Adrenal gland (tissue), 12 donors: ENCODE measurements around the gene ALDH1A3. TPM values are rescaled to one million over a fixed set of nuclear protein-coding genes. Genes with fewer than 3 reads are reported as not detected.

Experiments
- DNase-seq, 7 donors: peaks; one replicate each; pipeline ENCODE4 v3.0.0-alpha.2; 2019 to 2020
- H3K27ac ChIP-seq, 5 donors: fragments of 200-600 bp; sonication (generic) in 4 of 5; 1 replicate in 3 of 5; 2 replicates in 2 of 5; pipeline versions ENCODE4 v1.5.1 to v1.8.0; 2016 to 2020; ENCODE audit warnings: mild to moderate bottlenecking in 1 of 5
- H3K27me3 ChIP-seq: fragments of 200-600 bp; 2 replicates; pipeline ENCODE4 v1.8.0; 2021
- H3K36me3 ChIP-seq, 2 donors: fragments of 200-600 bp; replicated peaks in 1 of 2; 1 replicate in 1 of 2; 2 replicates in 1 of 2; pipeline versions ENCODE4 v1.5.1 to v1.8.0; 2018 to 2022
- H3K4me1 ChIP-seq, 2 donors: fragments of 200-600 bp; replicated peaks in 1 of 2; 1 replicate in 1 of 2; 2 replicates in 1 of 2; pipeline versions ENCODE4 v1.5.1 to v1.8.0; 2018 to 2021
- H3K4me3 ChIP-seq, 4 donors: fragments of 200-600 bp; sonication (generic) in 3 of 4; one replicate each; pipeline ENCODE4 v1.5.1; 2016 to 2018
- H3K9me3 ChIP-seq, 3 donors: fragments of 200-600 bp; sonication (generic) in 1 of 3; replicated peaks in 1 of 3; 1 replicate in 2 of 3; 2 replicates in 1 of 3; pipeline versions ENCODE4 v1.5.1 to v1.8.0; 2016 to 2021
- CTCF ChIP-seq, 6 experiments: fragments of 450-650 bp in 4 of 6; fragments of 200-600 bp in 2 of 6; sonication (generic) in 1 of 6; IDR thresholded peaks; 1 replicate in 5 of 6; 2 replicates in 1 of 6; pipeline versions ENCODE4 v1.5.1 to v1.8.0; 2016 to 2021; ENCODE audit warnings: antibody characterized with exemption in 6 of 6, mild to moderate bottlenecking in 2 of 6, moderate library complexity in 1 of 6
- POLR2A ChIP-seq, 2 donors: fragments of 450-650 bp; IDR thresholded peaks; one replicate each; pipeline ENCODE4 v1.6.1; 2017; ENCODE audit warnings: antibody characterized with exemption in 2 of 2, mild to moderate bottlenecking in 2 of 2, moderate library complexity in 1 of 2
- WGBS, 4 donors: extraction: QIAGEN DNeasy Blood & Tissue Kit in 2 of 4; methylation state at CpG; one replicate each; pipeline versions ENCODE4 v1.1.5 to v1.1.7; 2013 to 2017; 5-methylcytosine and 5-hydroxymethylcytosine counted together
- intact Hi-C, 2 donors: fragments of 100-400 bp; cut with DNase I; formaldehyde crosslinking; loops; one replicate each; pipeline versions ENCODE4 v1.14.1 to v1.15.0; 2022 to 2023
- polyA plus RNA-seq, 3 donors: library from polyadenylated mRNA; stranded (reverse); fragments of 200-250 nt in 2 of 3; fragments of 350-450 nt in 1 of 3; fragmentation: Illumina TruSeq in 1 of 3; extraction: RNeasy Lipid Tissue Mini Kit (QIAGEN cat#74804) in 1 of 3; gene quantifications; one replicate each; pipeline ENCODE4 v1.2.3, GENCODE V29; 2013 to 2014
- total RNA-seq, 9 donors: library from RNA; depleted of rRNA in 4 of 9; stranded (reverse); fragments of >200 nt in 4 of 9; fragments of 120-200 nt in 1 of 9; fragmentation: NEBNext Ultra II Directional in 1 of 9; extraction: Animal tissue kit (Norgen Biotek cat#: 25700) in 1 of 9; gene quantifications; one replicate each; pipeline versions ENCODE4 v1.1.0 to v1.2.4, GENCODE V29; 2013 to 2023
- donor health status: healthy with polysubstance abuse.
- donor health status: Bipolar disorder and iron deficiency.
- donor health status: DM: yes; HTN: yes; CAD: no.
- donor health status: DM: no; HTN: no; CAD: no.
- donor health status: DM: no; HTN: no; CAD: no.
- donor health status: DM: yes; HTN: yes; CAD: no.

The ALDH1A3 gene
- total and polyA plus RNA-seq, 12 donors = 1.8 to 165 (median 30.5) TPM

GRCh38 chr15:100833417-100834389 lies 45.9 kb upstream of the ALDH1A3 start:
- Histone ChIP-seq H3K27me3 (no peaks in the 10 kb centered on the region), H3K36me3 (no peaks in the 10 kb centered on the region), H3K27ac (no peak overlapping the region), H3K4me1 (no peaks in the 10 kb centered on the region), H3K4me3 (no peak overlapping the region), H3K9me3 (no peaks in the 10 kb centered on the region)
- intact Hi-C loops = no loop called here
- TF ChIP-seq POLR2A (IDR thresholded peaks at IDR 0.05) = no peak
- no peak for TF ChIP-seq CTCF (IDR thresholded peaks at IDR 0.05)
- 59 to 69% (median 67%) methylated on average over 11 of the region's 11 CpGs for WGBS, 4 donors
- DNase-seq = no peak

GRCh38 chr15:100834731-100835130 lies 44.9 kb upstream of the ALDH1A3 start:
- WGBS, 4 donors = 58 to 65% (median 62%) methylated on average over 3 of the region's 3 CpGs
- Histone ChIP-seq H3K4me1 (no peaks in the 10 kb centered on the region), H3K4me3 (no peak overlapping the region), H3K9me3 (no peaks in the 10 kb centered on the region), H3K27ac (no peak overlapping the region), H3K36me3 (no peaks in the 10 kb centered on the region), H3K27me3 (no peaks in the 10 kb centered on the region)
- no peak for TF ChIP-seq POLR2A (IDR thresholded peaks at IDR 0.05)
- TF ChIP-seq CTCF (IDR thresholded peaks at IDR 0.05) = no peak
- intact Hi-C loops = no loop called here
- DNase-seq = no peak

DNA sequence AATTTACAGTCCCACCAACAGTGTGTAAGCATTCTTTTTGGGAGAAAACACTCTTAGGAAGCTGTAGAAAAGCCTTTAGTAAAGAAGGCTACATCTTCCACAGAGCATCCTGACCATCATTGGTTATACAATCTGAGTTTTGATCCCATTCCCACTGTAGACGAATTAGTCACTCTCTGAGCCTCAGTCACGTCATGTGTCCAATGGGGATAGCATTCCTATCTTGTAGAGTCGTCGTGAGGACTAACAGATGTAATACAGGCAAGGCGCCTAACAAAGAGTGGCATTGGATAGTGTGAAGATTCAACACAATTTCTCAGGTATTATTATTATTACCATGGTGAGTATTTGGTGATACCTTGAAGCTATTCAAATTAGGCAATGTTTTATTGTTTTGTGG lies 44.0 kb upstream of the ALDH1A3 start:
- Histone ChIP-seq H3K36me3 (no peaks in the 10 kb centered on the region), H3K27ac (no peak overlapping the region), H3K4me1 (no peaks in the 10 kb centered on the region), H3K9me3 (no peaks in the 10 kb centered on the region), H3K27me3 (no peaks in the 10 kb centered on the region), H3K4me3 (no peak overlapping the region)
- no peak for DNase-seq
- intact Hi-C loops = no loop called here
- TF ChIP-seq CTCF (IDR thresholded peaks at IDR 0.05) = no peak
- WGBS, 4 donors = 60 to 70% (median 67%) methylated on average over 5 of the region's 5 CpGs

GRCh38 chr15:100836501-100836900 lies 43.1 kb upstream of the ALDH1A3 start:
- TF ChIP-seq CTCF (IDR thresholded peaks at IDR 0.05) (no peak), POLR2A (IDR thresholded peaks at IDR 0.05) (no peak)
- H3K4me3 ChIP-seq = no peak overlapping the region
- DNase-seq = no peak
- H3K4me1 ChIP-seq = no peaks in the 10 kb centered on the region
- H3K36me3 ChIP-seq = no peaks in the 10 kb centered on the region
- intact Hi-C loops = no loop called here
- H3K27me3 ChIP-seq = no peaks in the 10 kb centered on the region
- H3K27ac ChIP-seq = no peak overlapping the region
- H3K9me3 ChIP-seq = no peaks in the 10 kb centered on the region
- 66 to 70% (median 68%) methylated on average over 5 of the region's 5 CpGs for WGBS, 4 donors
